Spinal cord (tissue), 10 donors: ENCODE results near the gene RNH1. TPM values are rescaled to one million over a fixed set of nuclear protein-coding genes. Genes with fewer than 3 reads are reported as not detected.

Experiments
- DNase-seq, 6 donors: peaks; one replicate each; pipeline versions ENCODE4 v3.0.0 to v3.0.0-alpha.2; 2013 to 2015; ENCODE audit warnings: low spot score in 6 of 6, low read depth in 4 of 6
- H3K27ac ChIP-seq: one replicate; pipeline ENCODE4 v1.5.1; 2013; ENCODE audit warnings: low read depth, low read length, control low read depth
- H3K27me3 ChIP-seq: one replicate; pipeline ENCODE4 v1.6.1; 2013; ENCODE audit warnings: low read length; ENCODE audit not compliant: control insufficient read depth, insufficient read depth
- H3K36me3 ChIP-seq: one replicate; pipeline ENCODE4 v1.6.1; 2013; ENCODE audit warnings: low read length; ENCODE audit not compliant: control insufficient read depth, insufficient read depth
- H3K4me1 ChIP-seq: one replicate; pipeline ENCODE4 v1.6.1; 2013; ENCODE audit warnings: low read length; ENCODE audit not compliant: control insufficient read depth, insufficient read depth
- H3K4me3 ChIP-seq: one replicate; pipeline ENCODE4 v1.5.1; 2013; ENCODE audit warnings: low read depth, low read length, control low read depth
- H3K9me3 ChIP-seq: one replicate; pipeline ENCODE4 v1.6.1; 2013; ENCODE audit warnings: low read length; ENCODE audit not compliant: control insufficient read depth, insufficient read depth
- whole genome bisulfite sequencing: methylation state at CpG from one replicate; pipeline ENCODE4 v1.1.5; 2013; ENCODE audit warnings: missing lambda C conversion rate; ENCODE audit not compliant: insufficient coverage; 5-methylcytosine and 5-hydroxymethylcytosine counted together
- polyA plus RNA-seq, 2 donors: library from polyadenylated mRNA; unstranded; fragments of 120-200 nt; gene quantifications; one replicate each; pipeline ENCODE4 v1.2.1, GENCODE V29; 2013; ENCODE audit not compliant: insufficient read length in 2 of 2
- total RNA-seq, 2 donors: library from RNA; depleted of rRNA in 1 of 2; stranded (reverse); fragments of 120-200 nt in 1 of 2; fragments of >200 nt in 1 of 2; gene quantifications; one replicate each; pipeline versions ENCODE4 v1.2.3 to v1.2.4, GENCODE V29; 2013 to 2014
- donor health status: healthy.

Gene RNH1
- total and polyA plus RNA-seq, 4 donors, result 62.8 to 119 (median 94.7) TPM

GRCh38 chr11:551131-551530 is 44.1 kb upstream of the RNH1 start:
- 64% methylated on average over 15 of the region's 16 CpGs for WGBS
- peaks cover 51% of the 10 kb centered on the region for H3K36me3 ChIP-seq
- no peak overlapping the region for H3K4me3 ChIP-seq
- H3K27ac ChIP-seq, result no peak overlapping the region
- no peak for DNase-seq
- H3K4me1 ChIP-seq, result peaks cover 11% of the 10 kb centered on the region
- H3K9me3 ChIP-seq, result no peaks in the 10 kb centered on the region
- peaks cover 16% of the 10 kb centered on the region for H3K27me3 ChIP-seq

GRCh38 chr11:550746-551085 is 43.7 kb upstream of the RNH1 start:
- DNase-seq, result no peak
- H3K4me3 ChIP-seq, result no peak overlapping the region
- H3K27me3 ChIP-seq, result peaks cover 14% of the 10 kb centered on the region
- no peak overlapping the region for H3K27ac ChIP-seq
- no peaks in the 10 kb centered on the region for H3K9me3 ChIP-seq
- WGBS, result 75% methylated on average over 3 of the region's 5 CpGs
- H3K36me3 ChIP-seq, result peaks cover 51% of the 10 kb centered on the region
- peaks cover 10% of the 10 kb centered on the region for H3K4me1 ChIP-seq

GRCh38 chr11:550021-550745 is 43.1 kb upstream of the RNH1 start:
- Histone ChIP-seq H3K4me3 (no peak overlapping the region), H3K27ac (no peak overlapping the region), H3K9me3 (no peaks in the 10 kb centered on the region), H3K27me3 (peaks cover 9% of the 10 kb centered on the region), H3K36me3 (peaks cover 55% of the 10 kb centered on the region), H3K4me1 (peaks cover 9% of the 10 kb centered on the region)
- DNase-seq, result no peak
- WGBS, result 89% methylated on average over 25 of the region's 25 CpGs

GRCh38 chr11:548700-549603 is 41.9 kb upstream of the RNH1 start:
- no peak overlapping the region for H3K4me3 ChIP-seq
- H3K27me3 ChIP-seq, result peaks cover 1% of the 10 kb centered on the region
- H3K4me1 ChIP-seq, result no peaks in the 10 kb centered on the region
- no peaks in the 10 kb centered on the region for H3K9me3 ChIP-seq
- WGBS, result 84% methylated on average over 31 of the region's 32 CpGs
- peaks cover 64% of the 10 kb centered on the region for H3K36me3 ChIP-seq
- no peak overlapping the region for H3K27ac ChIP-seq
- no peak for DNase-seq

- Histone ChIP-seq H3K4me1 (no peaks in the 10 kb centered on the region), H3K4me3 (no peak overlapping the region), H3K36me3 (peaks cover 50% of the 10 kb centered on the region), H3K27ac (no peak overlapping the region), H3K9me3 (no peaks in the 10 kb centered on the region), H3K27me3 (no peaks in the 10 kb centered on the region)
- WGBS, result 88% methylated on average over 11 of the region's 11 CpGs
- DNase-seq, result no peak
These were observed 38.1 kb upstream of the RNH1 start for GRCh38 chr11:545171-545570.

GRCh38 chr11:544817-545166 is 37.8 kb upstream of the RNH1 start:
- Histone ChIP-seq H3K4me1 (no peaks in the 10 kb centered on the region), H3K27ac (no peak overlapping the region), H3K27me3 (no peaks in the 10 kb centered on the region), H3K36me3 (peaks cover 48% of the 10 kb centered on the region), H3K4me3 (no peak overlapping the region), H3K9me3 (no peaks in the 10 kb centered on the region)
- WGBS, result 93% methylated on average over 5 of the region's 5 CpGs
- DNase-seq, result no peak

- 95% methylated on average over 17 of the region's 20 CpGs for WGBS
- Histone ChIP-seq H3K4me3 (no peak overlapping the region), H3K9me3 (no peaks in the 10 kb centered on the region), H3K27me3 (peaks cover 19% of the 10 kb centered on the region), H3K4me1 (peaks cover 23% of the 10 kb centered on the region), H3K36me3 (peaks cover 46% of the 10 kb centered on the region), H3K27ac (no peak overlapping the region)
- DNase-seq, result no peak
These were observed 34.4 kb upstream of the RNH1 start for GRCh38 chr11:541433-541885.

- H3K4me3 ChIP-seq, result no peak overlapping the region
- no peak for DNase-seq
- 64% methylated on average over 15 of the region's 23 CpGs for WGBS
- H3K27ac ChIP-seq, result no peak overlapping the region
- H3K9me3 ChIP-seq, result no peaks in the 10 kb centered on the region
- H3K27me3 ChIP-seq, result peaks cover 22% of the 10 kb centered on the region
- H3K36me3 ChIP-seq, result peaks cover 46% of the 10 kb centered on the region
- H3K4me1 ChIP-seq, result peaks cover 29% of the 10 kb centered on the region
These were observed 33.8 kb upstream of the RNH1 start for GRCh38 chr11:540583-541432.

- Histone ChIP-seq H3K36me3 (peaks cover 40% of the 10 kb centered on the region), H3K9me3 (no peaks in the 10 kb centered on the region), H3K4me3 (no peak overlapping the region), H3K4me1 (peaks cover 29% of the 10 kb centered on the region), H3K27ac (no peak overlapping the region), H3K27me3 (peaks cover 22% of the 10 kb centered on the region)
- WGBS, result 84% methylated on average over 8 of the region's 8 CpGs
- DNase-seq, result no peak
These were observed 33.0 kb upstream of the RNH1 start for GRCh38 chr11:539971-540481.
